Mucosa of rectum (tissue), 2 donors: ENCODE results near the gene SCOC.

Experiments
- H3K27ac ChIP-seq, 2 donors: one replicate each; pipeline ENCODE4 v1.7.0; 2013; ENCODE audit warnings: inconsistent platforms in 2 of 2, low read depth in 2 of 2, low read length in 2 of 2
- H3K27me3 ChIP-seq, 2 donors: one replicate each; pipeline ENCODE4 v1.7.0; 2013; ENCODE audit warnings: low read length in 2 of 2; ENCODE audit not compliant: control insufficient read depth in 2 of 2, insufficient read depth in 2 of 2
- H3K36me3 ChIP-seq, 2 donors: one replicate each; pipeline ENCODE4 v1.7.0; 2013; ENCODE audit warnings: low read length in 2 of 2; ENCODE audit not compliant: control insufficient read depth in 2 of 2, insufficient read depth in 2 of 2
- H3K4me1 ChIP-seq, 2 donors: one replicate each; pipeline ENCODE4 v1.7.0; 2013; ENCODE audit warnings: low read length in 2 of 2, mild to moderate bottlenecking in 1 of 2; ENCODE audit not compliant: control insufficient read depth in 2 of 2, insufficient read depth in 2 of 2
- H3K4me3 ChIP-seq, 2 donors: one replicate each; pipeline ENCODE4 v1.7.0; 2013; ENCODE audit warnings: low read length in 2 of 2
- H3K9ac ChIP-seq, 2 donors: one replicate each; pipeline ENCODE4 v1.7.0; 2013; ENCODE audit warnings: low read length in 2 of 2, low read depth in 1 of 2, mild to moderate bottlenecking in 1 of 2
- H3K9me3 ChIP-seq, 2 donors: one replicate each; pipeline ENCODE4 v1.7.0; 2013; ENCODE audit warnings: low read length in 2 of 2; ENCODE audit not compliant: control insufficient read depth in 2 of 2
- donor health status: healthy.
- donor health status: Normal muscosa, but diverticular disease.

Gene SCOC

GRCh38 chr4:140373328-140374129 lies at the start of gene SCOC:
Gene SCOC, plus strand, starts transcription at chr4:140373646. Its CDS starts 5,525 bp downstream, at chr4:140379171.
- peaks cover 14 to 17% of the 10 kb centered on the region in 2 donors for H3K4me1 ChIP-seq
- H3K9ac ChIP-seq, result peak within 1 kb of the TSS; percentile 78 to 80
- H3K36me3 ChIP-seq, result no peaks in the 10 kb centered on the region
- peak within 1 kb of the TSS; percentile 67 to 99 for H3K4me3 ChIP-seq
- H3K9me3 ChIP-seq, result no peaks in the 10 kb centered on the region
- H3K27me3 ChIP-seq, result no peaks in the 10 kb centered on the region
- H3K27ac ChIP-seq, result peak within 1 kb of the TSS; percentile 88 to 90

DNA sequence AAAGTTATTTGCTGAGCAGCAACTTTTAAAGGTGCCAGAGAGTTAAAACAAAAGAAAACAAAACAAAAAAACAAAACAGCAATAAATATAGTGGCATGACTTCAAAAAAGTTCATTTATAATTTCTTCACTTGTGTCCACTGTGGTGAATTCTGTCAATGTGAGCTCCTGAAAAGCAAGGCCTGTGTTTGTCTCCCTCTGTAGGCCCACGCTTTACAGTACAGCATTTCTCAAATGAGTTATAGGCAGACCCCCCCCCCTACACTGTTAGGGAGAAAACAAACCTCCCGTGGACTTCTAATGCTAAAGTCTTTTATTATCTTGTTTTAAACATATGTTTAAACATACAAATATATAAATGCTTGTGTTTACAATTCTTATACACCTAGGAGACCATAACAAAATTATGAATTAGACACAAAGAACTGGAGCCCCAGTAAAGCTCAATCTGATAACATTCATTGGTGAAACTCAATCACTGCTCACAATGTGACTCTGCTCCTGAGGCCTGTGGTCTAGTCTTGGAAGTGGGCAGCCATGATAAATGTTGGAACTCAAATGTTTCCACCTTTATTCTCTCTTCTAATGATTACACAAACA lies 47.0 kb upstream of the SCOC start:
- no peak overlapping the region for H3K9ac ChIP-seq
- no peak overlapping the region for H3K27ac ChIP-seq
- H3K9me3 ChIP-seq, result no peaks in the 10 kb centered on the region
- no peaks in the 10 kb centered on the region for H3K27me3 ChIP-seq
- H3K36me3 ChIP-seq, result no peaks in the 10 kb centered on the region
- H3K4me1 ChIP-seq, result peaks cover 0 to 2% of the 10 kb centered on the region in 2 donors
- H3K4me3 ChIP-seq, result no peak overlapping the region

DNA sequence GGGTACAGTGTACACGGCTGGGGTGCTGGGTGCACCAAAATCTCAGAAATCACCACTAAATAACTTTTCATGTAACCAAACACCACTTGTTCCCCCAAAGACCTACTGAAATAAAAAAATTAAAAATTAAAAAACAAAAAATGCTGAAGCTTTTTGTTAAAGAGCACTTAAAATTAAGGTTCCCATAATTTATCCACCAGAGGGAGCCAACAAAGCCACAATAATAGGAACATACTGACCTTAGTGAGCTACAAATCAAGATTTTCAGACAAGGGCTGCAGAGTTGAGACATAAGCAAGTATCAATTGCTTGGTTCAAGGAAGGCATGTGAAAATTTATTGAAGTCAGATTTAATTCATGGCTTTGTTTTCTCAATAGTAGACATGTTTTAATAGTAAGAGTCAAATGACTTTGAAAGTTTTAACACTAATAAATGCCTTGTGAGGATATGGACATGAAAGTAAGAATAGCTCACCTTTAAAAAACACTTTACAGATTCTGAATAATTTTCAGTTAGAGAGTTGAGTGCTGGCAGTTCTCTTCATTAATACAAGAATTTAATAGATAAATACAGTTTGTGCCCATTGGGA lies 43.0 kb upstream of the SCOC start:
- H3K36me3 ChIP-seq, result no peaks in the 10 kb centered on the region
- H3K9ac ChIP-seq, result no peak overlapping the region
- no peak overlapping the region for H3K4me3 ChIP-seq
- no peaks in the 10 kb centered on the region for H3K27me3 ChIP-seq
- peaks cover 0 to 2% of the 10 kb centered on the region in 2 donors for H3K4me1 ChIP-seq
- H3K9me3 ChIP-seq, result no peaks in the 10 kb centered on the region
- no peak overlapping the region for H3K27ac ChIP-seq

- Histone ChIP-seq H3K4me3 (no peak overlapping the region), H3K27ac (no peak overlapping the region), H3K36me3 (no peaks in the 10 kb centered on the region), H3K9me3 (no peaks in the 10 kb centered on the region), H3K27me3 (no peaks in the 10 kb centered on the region), H3K4me1 (no peaks in the 10 kb centered on the region), H3K9ac (no peak overlapping the region)
Measured at GRCh38 chr4:140331245-140331644, 42.2 kb upstream of the SCOC start.

DNA sequence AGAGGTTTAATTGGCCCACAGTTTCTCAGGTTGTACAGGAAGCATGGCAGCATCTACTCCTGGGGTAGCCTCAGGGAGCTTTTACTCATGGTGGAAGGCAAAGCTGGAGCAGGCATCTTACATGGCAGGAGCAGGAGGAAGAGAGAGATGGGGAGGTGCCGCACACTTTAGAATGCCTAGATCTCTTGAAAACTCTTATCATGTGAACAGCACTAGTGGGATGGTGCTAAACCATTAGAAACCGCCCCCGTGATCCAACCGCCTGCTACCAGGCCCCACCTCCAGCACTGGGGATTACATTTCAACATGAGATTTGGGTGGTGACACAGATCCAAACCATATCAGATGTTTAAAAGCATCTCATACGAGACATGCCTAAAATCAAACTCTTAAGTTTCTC lies 41.6 kb upstream of the SCOC start:
- no peaks in the 10 kb centered on the region for H3K36me3 ChIP-seq
- no peak overlapping the region for H3K4me3 ChIP-seq
- no peaks in the 10 kb centered on the region for H3K4me1 ChIP-seq
- H3K27ac ChIP-seq, result no peak overlapping the region
- H3K9me3 ChIP-seq, result no peaks in the 10 kb centered on the region
- no peaks in the 10 kb centered on the region for H3K27me3 ChIP-seq
- H3K9ac ChIP-seq, result no peak overlapping the region

GRCh38 chr4:140332734-140333133 lies 40.7 kb upstream of the SCOC start:
- H3K27me3 ChIP-seq, result no peaks in the 10 kb centered on the region
- H3K27ac ChIP-seq, result no peak overlapping the region
- H3K4me3 ChIP-seq, result no peak overlapping the region
- no peaks in the 10 kb centered on the region for H3K36me3 ChIP-seq
- H3K9me3 ChIP-seq, result no peaks in the 10 kb centered on the region
- no peak overlapping the region for H3K9ac ChIP-seq
- H3K4me1 ChIP-seq, result no peaks in the 10 kb centered on the region

- Histone ChIP-seq H3K9me3 (no peaks in the 10 kb centered on the region), H3K27me3 (no peaks in the 10 kb centered on the region), H3K4me3 (no peak overlapping the region), H3K9ac (no peak overlapping the region), H3K4me1 (no peaks in the 10 kb centered on the region), H3K27ac (no peak overlapping the region), H3K36me3 (no peaks in the 10 kb centered on the region)
Measured at GRCh38 chr4:140333523-140333922, 39.9 kb upstream of the SCOC start.

DNA sequence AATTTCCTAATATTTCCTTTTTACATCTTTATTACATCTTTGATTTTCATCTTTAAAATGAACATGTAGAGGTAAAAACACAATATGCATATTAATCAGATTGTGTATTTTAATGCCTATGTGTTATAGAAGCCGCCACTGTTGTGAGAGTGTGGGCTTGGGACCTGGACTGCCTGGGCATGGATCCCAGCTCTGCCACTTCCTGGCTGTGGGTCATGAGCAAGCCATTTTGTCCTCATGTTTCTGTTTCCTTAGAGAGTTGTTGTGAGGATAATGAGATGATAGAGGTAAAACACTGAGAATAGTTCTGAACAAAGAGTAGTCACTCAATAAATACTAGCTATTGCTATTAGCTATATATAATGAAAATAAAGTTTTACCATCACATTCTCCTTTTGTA lies 38.4 kb upstream of the SCOC start:
- H3K27ac ChIP-seq, result no peak overlapping the region
- no peak overlapping the region for H3K4me3 ChIP-seq
- H3K27me3 ChIP-seq, result no peaks in the 10 kb centered on the region
- no peaks in the 10 kb centered on the region for H3K36me3 ChIP-seq
- no peaks in the 10 kb centered on the region for H3K4me1 ChIP-seq
- no peaks in the 10 kb centered on the region for H3K9me3 ChIP-seq
- no peak overlapping the region for H3K9ac ChIP-seq

DNA sequence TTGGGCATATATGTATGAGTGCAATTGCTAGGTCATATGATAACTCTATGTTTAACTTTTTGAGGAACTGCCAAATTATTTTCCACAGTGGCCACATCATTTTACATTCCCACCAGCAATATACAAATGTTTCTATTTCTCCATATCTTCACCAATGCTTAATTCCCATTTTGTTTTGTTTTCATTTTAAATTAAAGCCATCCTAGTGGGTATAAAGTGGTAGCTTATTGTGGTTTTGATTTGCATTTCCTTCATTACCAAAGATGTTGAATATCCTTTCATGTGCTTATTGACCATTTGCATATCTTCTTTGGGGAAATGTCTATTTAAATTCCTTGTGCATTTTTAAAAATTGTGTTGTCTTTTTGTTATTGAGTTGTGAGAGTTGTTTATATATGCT lies 36.7 kb upstream of the SCOC start:
- no peak overlapping the region for H3K9ac ChIP-seq
- no peak overlapping the region for H3K4me3 ChIP-seq
- no peaks in the 10 kb centered on the region for H3K4me1 ChIP-seq
- H3K27ac ChIP-seq, result no peak overlapping the region
- no peaks in the 10 kb centered on the region for H3K27me3 ChIP-seq
- no peaks in the 10 kb centered on the region for H3K36me3 ChIP-seq
- H3K9me3 ChIP-seq, result no peaks in the 10 kb centered on the region

- Histone ChIP-seq H3K36me3 (no peaks in the 10 kb centered on the region), H3K4me1 (peaks cover 5 to 13% of the 10 kb centered on the region in 2 donors), H3K27ac (no peak overlapping the region), H3K4me3 (no peak overlapping the region), H3K9ac (no peak overlapping the region), H3K9me3 (peaks cover 0 to 3% of the 10 kb centered on the region in 2 donors), H3K27me3 (no peaks in the 10 kb centered on the region)
Measured at GRCh38 chr4:140342620-140343019, 30.8 kb upstream of the SCOC start.
